SH-SY5Y (cell line): ENCODE results near the gene GRIA1.

Experiments
- GATA2 ChIP-seq: IDR thresholded peaks from 2 replicates; pipeline ENCODE4 v1.6.1; 2011; ENCODE audit warnings: mild to moderate bottlenecking, low read depth, low read length
- GATA3 ChIP-seq: IDR thresholded peaks from 2 replicates; pipeline ENCODE4 v1.6.1; 2011; ENCODE audit warnings: low read depth, mild to moderate bottlenecking, low read length, moderate library complexity

GRCh38 chr5:153625826-153626354 is 135.4 kb downstream of the GRIA1 start:
- no peak for TF ChIP-seq GATA2
- TF ChIP-seq GATA3 = no peak
